Measurements from ENCODE around the gene MFAP5. TPM values are rescaled to one million over a fixed set of nuclear protein-coding genes. Genes with fewer than 3 reads are reported as not detected.
"Not testable (repeated sequence)": the region's sequence is repeated elsewhere in the genome, so short reads cannot be mapped to it uniquely, and the experiment has no call there.

Gene MFAP5
- total RNA-seq, 3 donors from 2014 or later (not counting 1 experiment from before 2014, with no cell fraction given), result not detected

DNA sequence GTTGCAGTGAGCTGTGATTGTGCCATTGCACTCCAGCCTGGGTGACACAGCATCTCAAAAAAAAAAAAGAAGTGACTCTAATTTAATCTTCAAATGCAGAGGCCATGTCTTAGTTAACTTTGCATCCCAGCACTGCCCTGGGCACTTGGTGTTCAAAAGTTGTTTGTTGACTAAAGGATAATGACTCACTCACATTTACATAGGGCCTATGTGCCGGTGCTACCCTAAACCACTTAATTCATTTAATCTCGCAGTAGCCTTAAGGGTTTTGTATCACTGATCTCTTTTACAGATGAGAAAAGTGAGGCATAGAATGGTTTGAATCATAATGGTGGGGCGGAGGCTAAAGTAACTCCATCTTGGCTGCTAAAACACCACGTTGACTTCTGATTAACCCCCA lies 23.7 kb downstream of the MFAP5 start:
- DNase-seq (no peak), ATAC-seq (no peak)
- 89% methylated on average over 2 of the region's 4 CpGs for WGBS (ENCODE audit: insufficient coverage)
- no peak overlapping the region for H3K27ac ChIP-seq (ENCODE audit: low read length)
- H3K4me1 Mint-ChIP-seq, result peaks cover 3% of the 10 kb centered on the region in 2 donors
- H3K9me3 ChIP-seq (ENCODE audit: control insufficient read depth, insufficient read depth, low read length), result no peaks in the 10 kb centered on the region
- H3K36me3 Mint-ChIP-seq, result no peaks in the 10 kb centered on the region
- H3K27me3 Mint-ChIP-seq (ENCODE audit: low read depth in 2 of 2), result peaks cover 0 to 5% of the 10 kb centered on the region in 2 donors
- H3K27me3 ChIP-seq (ENCODE audit: control insufficient read depth, insufficient read depth, low read length), result no peaks in the 10 kb centered on the region
- no peaks in the 10 kb centered on the region for H3K4me1 ChIP-seq (ENCODE audit: control insufficient read depth, insufficient read depth, low read length)
- intact Hi-C loops (cut with micrococcal nuclease), result no loop called here
- H3K4me3 ChIP-seq (ENCODE audit: low read length), result no peak overlapping the region
- H3K27ac Mint-ChIP-seq, result no peak overlapping the region
- H3K36me3 ChIP-seq (ENCODE audit: control insufficient read depth, insufficient read depth, low read length), result no peaks in the 10 kb centered on the region
- TF ChIP-seq, protein P1, sequence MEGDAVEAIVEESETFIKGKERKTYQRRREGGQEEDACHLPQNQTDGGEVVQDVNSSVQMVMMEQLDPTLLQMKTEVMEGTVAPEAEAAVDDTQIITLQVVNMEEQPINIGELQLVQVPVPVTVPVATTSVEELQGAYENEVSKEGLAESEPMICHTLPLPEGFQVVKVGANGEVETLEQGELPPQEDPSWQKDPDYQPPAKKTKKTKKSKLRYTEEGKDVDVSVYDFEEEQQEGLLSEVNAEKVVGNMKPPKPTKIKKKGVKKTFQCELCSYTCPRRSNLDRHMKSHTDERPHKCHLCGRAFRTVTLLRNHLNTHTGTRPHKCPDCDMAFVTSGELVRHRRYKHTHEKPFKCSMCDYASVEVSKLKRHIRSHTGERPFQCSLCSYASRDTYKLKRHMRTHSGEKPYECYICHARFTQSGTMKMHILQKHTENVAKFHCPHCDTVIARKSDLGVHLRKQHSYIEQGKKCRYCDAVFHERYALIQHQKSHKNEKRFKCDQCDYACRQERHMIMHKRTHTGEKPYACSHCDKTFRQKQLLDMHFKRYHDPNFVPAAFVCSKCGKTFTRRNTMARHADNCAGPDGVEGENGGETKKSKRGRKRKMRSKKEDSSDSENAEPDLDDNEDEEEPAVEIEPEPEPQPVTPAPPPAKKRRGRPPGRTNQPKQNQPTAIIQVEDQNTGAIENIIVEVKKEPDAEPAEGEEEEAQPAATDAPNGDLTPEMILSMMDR (IDR thresholded peaks at IDR 0.05), result no peak
- H3K4me3 Mint-ChIP-seq, result no peak overlapping the region
- H3K9me3 Mint-ChIP-seq, result no peaks in the 10 kb centered on the region

DNA sequence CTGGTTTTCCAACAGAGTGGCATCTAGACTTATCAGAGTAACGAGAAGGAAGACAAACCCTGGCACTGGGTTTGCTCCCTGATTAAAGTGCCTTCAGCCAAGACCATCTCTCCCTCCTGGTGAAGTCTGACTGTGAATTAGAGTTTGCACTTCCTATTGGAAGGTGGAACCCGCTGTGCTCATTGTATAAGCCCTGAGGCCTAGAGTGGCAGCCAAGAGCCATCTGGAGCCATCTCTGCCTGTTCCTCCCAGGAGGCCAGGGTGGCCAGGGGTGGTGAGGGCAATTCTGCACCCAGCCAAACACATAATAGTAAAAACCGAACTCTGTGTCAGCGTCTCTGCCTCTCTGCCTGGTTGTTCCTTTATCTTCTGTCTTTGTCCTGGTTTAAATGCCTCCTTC lies 25.0 kb downstream of the MFAP5 start:
- Mint-ChIP-seq H3K27ac (no peak overlapping the region), H3K4me3 (no peak overlapping the region), H3K36me3 (no peaks in the 10 kb centered on the region), H3K9me3 (no peaks in the 10 kb centered on the region), H3K4me1 (no peaks in the 10 kb centered on the region), H3K27me3 (ENCODE audit: low read depth in 2 of 2) (peaks cover 0 to 5% of the 10 kb centered on the region in 2 donors)
- TF ChIP-seq, protein P1 (IDR thresholded peaks at IDR 0.05), result no peak
- no peak for ATAC-seq
- no peak for DNase-seq
- Histone ChIP-seq H3K4me1 (ENCODE audit: control insufficient read depth, insufficient read depth, low read length) (no peaks in the 10 kb centered on the region), H3K9me3 (ENCODE audit: control insufficient read depth, insufficient read depth, low read length) (no peaks in the 10 kb centered on the region), H3K27me3 (ENCODE audit: control insufficient read depth, insufficient read depth, low read length) (no peaks in the 10 kb centered on the region), H3K36me3 (ENCODE audit: control insufficient read depth, insufficient read depth, low read length) (no peaks in the 10 kb centered on the region), H3K4me3 (ENCODE audit: low read length) (no peak overlapping the region), H3K27ac (ENCODE audit: low read length) (no peak overlapping the region)
- intact Hi-C loops (cut with micrococcal nuclease), result no loop called here
- WGBS (ENCODE audit: insufficient coverage), result 96% methylated on average over 4 of the region's 4 CpGs

DNA sequence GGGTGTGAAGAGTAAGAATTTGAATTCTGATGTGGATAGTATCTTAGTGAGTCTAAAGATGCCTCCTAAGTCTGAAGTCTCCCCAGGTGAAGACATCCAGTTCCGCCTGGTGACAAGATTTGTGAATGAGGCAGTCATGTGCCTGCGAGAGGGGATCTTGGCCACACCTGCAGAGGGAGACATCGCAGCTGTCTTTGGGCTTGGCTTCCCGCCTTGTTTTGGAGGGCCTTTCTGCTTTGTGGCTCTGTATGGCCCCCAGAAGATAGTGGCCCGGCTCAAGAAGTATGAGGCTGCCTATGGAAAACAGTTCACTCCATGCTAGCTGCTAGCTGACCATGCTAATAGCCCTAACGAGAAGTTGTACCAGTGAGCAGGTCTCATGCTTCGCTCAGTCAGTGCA lies 25.4 kb downstream of the MFAP5 start:
- no peaks in the 10 kb centered on the region for H3K9me3 ChIP-seq (ENCODE audit: control insufficient read depth, insufficient read depth, low read length)
- ATAC-seq (no peak), DNase-seq (no peak)
- Mint-ChIP-seq H3K27ac (no peak overlapping the region), H3K36me3 (no peaks in the 10 kb centered on the region), H3K27me3 (ENCODE audit: low read depth in 2 of 2) (peaks cover 0 to 5% of the 10 kb centered on the region in 2 donors), H3K9me3 (no peaks in the 10 kb centered on the region), H3K4me1 (no peaks in the 10 kb centered on the region), H3K4me3 (no peak overlapping the region)
- intact Hi-C loops (cut with micrococcal nuclease), result no loop called here
- no peaks in the 10 kb centered on the region for H3K4me1 ChIP-seq (ENCODE audit: control insufficient read depth, insufficient read depth, low read length)
- no peaks in the 10 kb centered on the region for H3K36me3 ChIP-seq (ENCODE audit: control insufficient read depth, insufficient read depth, low read length)
- TF ChIP-seq, protein P1 (IDR thresholded peaks at IDR 0.05), result no peak
- H3K27me3 ChIP-seq (ENCODE audit: control insufficient read depth, insufficient read depth, low read length), result no peaks in the 10 kb centered on the region
- no peak overlapping the region for H3K4me3 ChIP-seq (ENCODE audit: low read length)
- no peak overlapping the region for H3K27ac ChIP-seq (ENCODE audit: low read length)
- WGBS (ENCODE audit: insufficient coverage), result 89% methylated on average over 7 of the region's 7 CpGs

DNA sequence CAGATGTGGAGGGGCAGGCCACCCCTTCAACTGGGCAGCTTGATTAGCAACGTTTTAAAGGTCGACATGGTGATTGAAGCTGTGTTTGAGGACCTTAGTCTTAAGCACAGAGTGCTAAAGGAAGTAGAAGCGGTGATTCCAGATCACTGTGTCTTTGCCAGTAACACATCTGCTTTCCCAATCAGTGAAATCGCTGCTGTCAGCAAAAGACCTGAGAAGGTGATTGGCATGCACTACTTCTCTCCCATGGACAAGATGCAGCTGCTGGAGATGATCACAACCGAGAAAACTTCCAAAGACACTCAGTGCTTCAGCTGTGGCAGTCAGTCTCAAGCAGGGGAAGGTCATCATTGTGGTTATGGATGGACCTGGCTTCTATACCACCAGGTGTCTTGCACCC lies 26.0 kb downstream of the MFAP5 start:
- H3K4me1 Mint-ChIP-seq, result no peaks in the 10 kb centered on the region
- DNase-seq, result no peak
- no peak for ATAC-seq
- H3K9me3 Mint-ChIP-seq, result no peaks in the 10 kb centered on the region
- intact Hi-C loops (cut with micrococcal nuclease), result no loop called here
- no peaks in the 10 kb centered on the region for H3K36me3 Mint-ChIP-seq
- WGBS (ENCODE audit: insufficient coverage), result 72% methylated on average over 5 of the region's 5 CpGs
- Histone ChIP-seq H3K36me3 (ENCODE audit: control insufficient read depth, insufficient read depth, low read length) (no peaks in the 10 kb centered on the region), H3K27ac (ENCODE audit: low read length) (no peak overlapping the region), H3K9me3 (ENCODE audit: control insufficient read depth, insufficient read depth, low read length) (no peaks in the 10 kb centered on the region), H3K4me1 (ENCODE audit: control insufficient read depth, insufficient read depth, low read length) (no peaks in the 10 kb centered on the region), H3K4me3 (ENCODE audit: low read length) (no peak overlapping the region), H3K27me3 (ENCODE audit: control insufficient read depth, insufficient read depth, low read length) (no peaks in the 10 kb centered on the region)
- no peak overlapping the region for H3K4me3 Mint-ChIP-seq
- peaks cover 0 to 5% of the 10 kb centered on the region in 2 donors for H3K27me3 Mint-ChIP-seq (ENCODE audit: low read depth in 2 of 2)
- TF ChIP-seq, protein P1 (IDR thresholded peaks at IDR 0.05), result no peak
- no peak overlapping the region for H3K27ac Mint-ChIP-seq

DNA sequence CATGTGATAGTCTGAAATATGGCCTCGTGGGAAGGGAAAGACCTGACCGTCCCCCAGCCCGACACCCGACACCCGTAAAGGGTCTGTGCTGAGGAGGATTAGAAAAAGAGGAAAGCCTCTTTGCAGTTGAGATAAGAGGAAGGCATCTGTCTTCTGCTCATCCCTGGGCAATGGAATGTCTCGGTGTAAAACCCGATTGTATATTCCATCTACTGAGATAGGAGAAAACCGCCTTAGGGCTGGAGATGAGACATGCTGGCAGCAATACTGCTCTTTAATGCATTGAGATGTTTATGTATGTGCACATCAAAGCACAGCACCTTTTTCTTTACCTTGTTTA lies 26.6 kb downstream of the MFAP5 start:
- H3K27ac Mint-ChIP-seq; H3K36me3 Mint-ChIP-seq; intact Hi-C loops (cut with micrococcal nuclease); H3K27ac ChIP-seq (ENCODE audit: low read length); H3K9me3 ChIP-seq (ENCODE audit: control insufficient read depth, insufficient read depth, low read length); H3K9me3 Mint-ChIP-seq; H3K36me3 ChIP-seq (ENCODE audit: control insufficient read depth, insufficient read depth, low read length); DNase-seq; H3K4me1 Mint-ChIP-seq; H3K4me3 ChIP-seq (ENCODE audit: low read length); H3K4me1 ChIP-seq (ENCODE audit: control insufficient read depth, insufficient read depth, low read length); H3K27me3 ChIP-seq (ENCODE audit: control insufficient read depth, insufficient read depth, low read length); H3K4me3 Mint-ChIP-seq; ATAC-seq; H3K27me3 Mint-ChIP-seq (ENCODE audit: low read depth in 2 of 2): not testable (repeated sequence)
- WGBS (ENCODE audit: insufficient coverage), result 80% methylated on average over 6 of the region's 8 CpGs
